SK-N-SH (cell line): ENCODE data around the gene SOS2. TPM values are rescaled to one million over a fixed set of nuclear protein-coding genes. Genes with fewer than 3 reads are reported as not detected.

ENCODE experiments used
- CTCF ChIA-PET: fragments of 300-600, 350-600 bp; formaldehyde crosslinking; extraction: SDS; loops from one replicate; lab custom pipeline; 2021; lab: Yijun Ruan, JAX
- POLR2A ChIA-PET: fragments of 350-600 bp; sonication (Branson Sonifier 250); formaldehyde crosslinking; extraction: SDS; loops from one replicate; lab custom pipeline; 2020; ENCODE audit warnings: antibody characterized with exemption, inconsistent platforms; lab: Yijun Ruan, JAX
- DNase-seq: peaks from one replicate; pipeline ENCODE4 v3.0.0; 2012
- H2AFZ ChIP-seq: fragments of 200-600 bp; sonication (generic); 2 replicates; pipeline ENCODE4 v1.8.1; 2016; ENCODE audit warnings: antibody characterized with exemption, mild to moderate bottlenecking, low read depth
- H3F3A ChIP-seq: fragments of 200-600 bp; sonication (generic); replicated peaks from 2 replicates; pipeline ENCODE3; 2016; ENCODE audit warnings: antibody characterized with exemption, mild to moderate bottlenecking; ENCODE audit not compliant: insufficient read depth
- H3K27ac ChIP-seq, 2 experiments: fragments of 200-500 bp in 1 of 2; fragments of 200-600 bp in 1 of 2; sonication (Bioruptor generic) in 1 of 2; sonication (generic), shearing (Covaris generic) in 1 of 2; 2 replicates each; pipeline versions ENCODE4 v1.5.1 to v1.6.1; 2014 to 2016; ENCODE audit warnings: low read depth in 2 of 2, inconsistent platforms in 1 of 2, low read length in 1 of 2, mild to moderate bottlenecking in 1 of 2, mixed read lengths in 1 of 2
- H3K27me3 ChIP-seq: fragments of 200-600 bp; sonication (generic), shearing (Covaris generic); 2 replicates; pipeline ENCODE4 v1.6.1; 2016; ENCODE audit warnings: mixed run types; ENCODE audit not compliant: insufficient read depth
- H3K36me3 ChIP-seq, 2 experiments: fragments of 200-500 bp in 1 of 2; fragments of 200-600 bp in 1 of 2; sonication (Bioruptor generic) in 1 of 2; sonication (generic) in 1 of 2; replicated peaks in 1 of 2; 2 replicates each; pipeline versions ENCODE3 to v1.5.1; 2014 to 2016; ENCODE audit warnings: low read length in 1 of 2, mild to moderate bottlenecking in 1 of 2; ENCODE audit not compliant: insufficient read depth in 2 of 2, control insufficient read depth in 1 of 2
- H3K4me1 ChIP-seq, 2 experiments: fragments of 200-500 bp in 1 of 2; fragments of 200-600 bp in 1 of 2; sonication (Bioruptor generic) in 1 of 2; sonication (generic), shearing (Covaris generic) in 1 of 2; 2 replicates each; pipeline versions ENCODE4 v1.5.1 to v1.6.1; 2014 to 2016; ENCODE audit warnings: low read depth in 1 of 2, low read length in 1 of 2, mixed run types in 1 of 2; ENCODE audit not compliant: insufficient read depth in 2 of 2, control insufficient read depth in 1 of 2
- H3K4me2 ChIP-seq: fragments of 200-600 bp; sonication (generic), shearing (Covaris generic); 2 replicates; pipeline ENCODE4 v1.6.1; 2017; ENCODE audit warnings: mixed run types
- H3K4me3 ChIP-seq, 2 experiments: fragments of 200-500 bp in 1 of 2; fragments of 200-600 bp in 1 of 2; sonication (Bioruptor generic) in 1 of 2; sonication (generic), shearing (Covaris generic) in 1 of 2; 2 replicates each; pipeline versions ENCODE4 v1.5.1 to v1.8.1; 2014 to 2016; ENCODE audit warnings: low read depth in 2 of 2, inconsistent platforms in 1 of 2, low read length in 1 of 2, mild to moderate bottlenecking in 1 of 2, mixed read lengths in 1 of 2, moderate library complexity in 1 of 2
- H3K79me2 ChIP-seq: fragments of 200-600 bp; sonication (generic); 2 replicates; pipeline ENCODE4 v1.8.1; 2017; ENCODE audit warnings: mild to moderate bottlenecking; ENCODE audit not compliant: insufficient read depth
- H3K9ac ChIP-seq: fragments of 200-600 bp; sonication (generic); 2 replicates; pipeline ENCODE4 v1.6.1; 2017; ENCODE audit warnings: mixed run types
- H3K9me2 ChIP-seq: fragments of 200-600 bp; sonication (generic); 2 replicates; pipeline ENCODE4 v1.6.1; 2017; ENCODE audit warnings: mixed run types
- H3K9me3 ChIP-seq: fragments of 200-600 bp; sonication (generic); 2 replicates; pipeline ENCODE4 v1.6.1; 2017; ENCODE audit warnings: mixed run types, mild to moderate bottlenecking, moderate library complexity
- H4K20me1 ChIP-seq: fragments of 200-600 bp; sonication (generic); 2 replicates; pipeline ENCODE4 v1.6.1; 2017; ENCODE audit warnings: mild to moderate bottlenecking, mixed run types; ENCODE audit not compliant: insufficient read depth
- CHD2 ChIP-seq: fragments of 150-350 bp; IDR thresholded peaks from 2 replicates; pipeline ENCODE4 v1.6.1; 2018; ENCODE audit warnings: low read length; ENCODE audit not compliant: partially characterized antibody
- CTCF ChIP-seq: fragments of 200-600 bp; sonication (generic); IDR thresholded peaks from 2 replicates; pipeline ENCODE4 v1.6.1; 2017; ENCODE audit warnings: antibody characterized with exemption, mild to moderate bottlenecking, moderate library complexity
- ELF1 ChIP-seq: IDR thresholded peaks from 2 replicates; pipeline ENCODE4 v1.4.0; 2012
- EP300 ChIP-seq, 2 experiments: IDR thresholded peaks; 2 replicates each; pipeline versions ENCODE4 v1.4.0 to v1.6.1; 2012; ENCODE audit warnings: borderline replicate concordance in 1 of 2, low read depth in 1 of 2, low read length in 1 of 2
- FOXJ3 ChIP-seq: sonication (generic); formaldehyde crosslinking; IDR thresholded peaks from 2 replicates; pipeline ENCODE4 v1.5.1; 2020; ENCODE audit warnings: mild to moderate bottlenecking, missing genetic modification reagents
- MEF2A ChIP-seq: IDR thresholded peaks from 2 replicates; pipeline ENCODE4 v1.4.0; 2012; ENCODE audit warnings: low read depth, borderline replicate concordance
- NFIC ChIP-seq: IDR thresholded peaks from 2 replicates; pipeline ENCODE4 v1.4.0; 2012; ENCODE audit warnings: borderline replicate concordance
- RAD21 ChIP-seq: IDR thresholded peaks from 2 replicates; pipeline ENCODE4 v1.6.1; 2012; ENCODE audit warnings: mild to moderate bottlenecking, low read length
- REST ChIP-seq: IDR thresholded peaks from 2 replicates; pipeline ENCODE4 v1.6.1; 2012; ENCODE audit warnings: mild to moderate bottlenecking, low read depth, low read length, moderate library complexity
- RFX5 ChIP-seq: IDR thresholded peaks from 2 replicates; pipeline ENCODE4 v1.6.1; 2012; ENCODE audit warnings: mild to moderate bottlenecking, improper control_type of control experiment, low read length
- SIN3A ChIP-seq: IDR thresholded peaks from 2 replicates; pipeline ENCODE4 v1.6.1; 2012; ENCODE audit warnings: low read depth, mild to moderate bottlenecking, low read length, moderate library complexity, borderline replicate concordance
- SMC3 ChIP-seq: IDR thresholded peaks from 2 replicates; pipeline ENCODE4 v1.6.1; 2012; ENCODE audit warnings: low read depth, low read length, improper control_type of control experiment
- TAF1 ChIP-seq: IDR thresholded peaks from 2 replicates; pipeline ENCODE4 v1.6.1; 2012; ENCODE audit warnings: low read depth, mild to moderate bottlenecking, low read length, moderate library complexity, borderline replicate concordance
- TCF12 ChIP-seq: IDR thresholded peaks from 2 replicates; pipeline ENCODE4 v1.4.0; 2012
- polyA plus RNA-seq, 3 experiments: library from polyadenylated mRNA; depleted of rRNA; stranded (reverse); fragments of >200 nt; gene quantifications; 2 replicates each; pipeline ENCODE4 v1.2.3, GENCODE V29; 2012
- TF ChIP-seq, protein P1 (sequence below): fragments of 150-350 bp; IDR thresholded peaks from 2 replicates; pipeline ENCODE4 v1.6.1; 2016; ENCODE audit warnings: mild to moderate bottlenecking, low read depth, low read length
- TF ChIP-seq, protein P2 (sequence below): IDR thresholded peaks from 2 replicates; pipeline ENCODE4 v1.4.0; 2012; ENCODE audit warnings: low read depth, borderline replicate concordance

SOS2 gene
- polyA plus RNA-seq, 1 of the 3 experiments (the other 2 are of a cell fraction) = 6.2 TPM

GRCh38 chr14:50173891-50174290, 57.5 kb downstream of the SOS2 start:
- Histone ChIP-seq H4K20me1 (no peaks in the 10 kb centered on the region), H2AFZ (no peak overlapping the region), H3K27me3 (no peaks in the 10 kb centered on the region), H3K4me1 (no peaks in the 10 kb centered on the region), H3K36me3 (peaks cover 4 to 57% of the 10 kb centered on the region in 2 experiments), H3K9ac (no peak overlapping the region), H3K4me2 (no peak overlapping the region), H3K79me2 (no peaks in the 10 kb centered on the region), H3K27ac (no peak overlapping the region), H3K9me3 (no peaks in the 10 kb centered on the region), H3K9me2 (no peaks in the 10 kb centered on the region), H3F3A (peaks cover 20% of the 10 kb centered on the region), H3K4me3 (no peak overlapping the region)
- no peak for DNase-seq
- ChIA-PET POLR2A (no interaction called here), CTCF (no interaction called here)
- TF ChIP-seq TCF12 (no peak), EP300 (IDR thresholded peaks at IDR 0.05; ENCODE audit: borderline replicate concordance in 1 of 2, low read depth in 1 of 2, low read length in 1 of 2) (no peak), REST (no peak), RAD21 (no peak), CHD2 (no peak), TAF1 (no peak), CTCF (no peak), ELF1 (no peak), NFIC (no peak), FOXJ3 (CRISPR knock-in tag) (no peak), RFX5 (no peak), SMC3 (no peak), SIN3A (no peak), MEF2A (no peak)
- TF ChIP-seq, protein P1, sequence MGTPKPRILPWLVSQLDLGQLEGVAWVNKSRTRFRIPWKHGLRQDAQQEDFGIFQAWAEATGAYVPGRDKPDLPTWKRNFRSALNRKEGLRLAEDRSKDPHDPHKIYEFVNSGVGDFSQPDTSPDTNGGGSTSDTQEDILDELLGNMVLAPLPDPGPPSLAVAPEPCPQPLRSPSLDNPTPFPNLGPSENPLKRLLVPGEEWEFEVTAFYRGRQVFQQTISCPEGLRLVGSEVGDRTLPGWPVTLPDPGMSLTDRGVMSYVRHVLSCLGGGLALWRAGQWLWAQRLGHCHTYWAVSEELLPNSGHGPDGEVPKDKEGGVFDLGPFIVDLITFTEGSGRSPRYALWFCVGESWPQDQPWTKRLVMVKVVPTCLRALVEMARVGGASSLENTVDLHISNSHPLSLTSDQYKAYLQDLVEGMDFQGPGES = no peak
- TF ChIP-seq, protein P2, sequence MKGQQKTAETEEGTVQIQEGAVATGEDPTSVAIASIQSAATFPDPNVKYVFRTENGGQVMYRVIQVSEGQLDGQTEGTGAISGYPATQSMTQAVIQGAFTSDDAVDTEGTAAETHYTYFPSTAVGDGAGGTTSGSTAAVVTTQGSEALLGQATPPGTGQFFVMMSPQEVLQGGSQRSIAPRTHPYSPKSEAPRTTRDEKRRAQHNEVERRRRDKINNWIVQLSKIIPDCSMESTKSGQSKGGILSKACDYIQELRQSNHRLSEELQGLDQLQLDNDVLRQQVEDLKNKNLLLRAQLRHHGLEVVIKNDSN = no peak
